GM23338 (cell line): ENCODE data around the gene CYP27A1. TPM values are rescaled to one million over a fixed set of nuclear protein-coding genes. Genes with fewer than 3 reads are reported as not detected.

Experiments used
- ATAC-seq: fragments of 200-7000 bp; cut with Tn5 transposase; 3 replicates; pipeline ENCODE4 v1.9.1; 2020
- DNase-seq: peaks from one replicate; pipeline ENCODE4 v3.0.0-alpha.2; 2015; ENCODE audit warnings: low spot score
- H2AFZ ChIP-seq: fragments of 200-600 bp; sonication (generic); 2 replicates; pipeline ENCODE4 v1.8.0; 2016; ENCODE audit warnings: antibody characterized with exemption, mild to moderate bottlenecking, moderate library complexity
- H3F3A ChIP-seq: fragments of 200-600 bp; sonication (generic); replicated peaks from 2 replicates; pipeline ENCODE4 v1.8.0; 2017; ENCODE audit warnings: antibody characterized with exemption, mixed run types, low read depth
- H3K27ac ChIP-seq: fragments of 200-600 bp; sonication (generic); 2 replicates; pipeline ENCODE4 v1.6.1; 2016; ENCODE audit warnings: low read depth
- H3K27me3 ChIP-seq: fragments of 200-600 bp; sonication (generic); 2 replicates; pipeline ENCODE4 v1.8.0; 2016; ENCODE audit warnings: mild to moderate bottlenecking, mixed run types, moderate library complexity; ENCODE audit not compliant: insufficient read depth
- H3K36me3 ChIP-seq: fragments of 200-600 bp; sonication (generic); 2 replicates; pipeline ENCODE4 v1.8.0; 2016; ENCODE audit warnings: mild to moderate bottlenecking; ENCODE audit not compliant: insufficient read depth
- H3K4me1 ChIP-seq: fragments of 200-600 bp; sonication (generic); 2 replicates; pipeline ENCODE4 v1.8.0; 2016; ENCODE audit warnings: mild to moderate bottlenecking, moderate library complexity; ENCODE audit not compliant: insufficient read depth
- H3K4me2 ChIP-seq: fragments of 200-600 bp; sonication (generic); 2 replicates; pipeline ENCODE4 v1.7.1; 2017; ENCODE audit warnings: mixed run types
- H3K4me3 ChIP-seq: fragments of 200-600 bp; sonication (generic); 2 replicates; pipeline ENCODE4 v1.6.1; 2016; ENCODE audit warnings: mixed run types
- H3K79me2 ChIP-seq: fragments of 200-600 bp; sonication (generic); replicated peaks from 2 replicates; pipeline ENCODE4 v1.8.0; 2017; ENCODE audit warnings: mild to moderate bottlenecking; ENCODE audit not compliant: insufficient read depth
- H3K9me2 ChIP-seq: fragments of 200-600 bp; sonication (generic); 2 replicates; pipeline ENCODE4 v1.8.0; 2017; ENCODE audit not compliant: insufficient read depth
- H4K20me1 ChIP-seq: fragments of 200-600 bp; sonication (generic); replicated peaks from 2 replicates; pipeline ENCODE4 v1.8.0; 2017; ENCODE audit warnings: mild to moderate bottlenecking; ENCODE audit not compliant: insufficient read depth
- H3K27ac Mint-ChIP-seq: 2 replicates; pipeline ENCODE4 v1.8.0; 2020; ENCODE audit warnings: inconsistent platforms, mild to moderate bottlenecking, moderate library complexity, mixed read lengths
- H3K27me3 Mint-ChIP-seq: 3 replicates; pipeline ENCODE4 v1.8.0; 2022; ENCODE audit warnings: low read depth, mild to moderate bottlenecking, moderate library complexity, mixed read lengths, inconsistent platforms; ENCODE audit not compliant: insufficient read depth, poor library complexity
- H3K36me3 Mint-ChIP-seq: 3 replicates; pipeline ENCODE4 v1.8.0; 2021; ENCODE audit warnings: low read depth, mild to moderate bottlenecking, inconsistent platforms, moderate library complexity, mixed read lengths
- H3K4me1 Mint-ChIP-seq: 3 replicates; pipeline ENCODE4 v1.8.0; 2020; ENCODE audit warnings: mild to moderate bottlenecking, inconsistent platforms, mixed read lengths
- H3K4me3 Mint-ChIP-seq: 3 replicates; pipeline ENCODE4 v1.8.0; 2021; ENCODE audit warnings: moderate library complexity, mild to moderate bottlenecking, inconsistent platforms, mixed read lengths
- H3K9me3 Mint-ChIP-seq: 3 replicates; pipeline ENCODE4 v1.8.0; 2020; ENCODE audit warnings: moderate library complexity, mild to moderate bottlenecking, inconsistent platforms, mixed read lengths
- EZH2 ChIP-seq: fragments of 200-600 bp; sonication (generic); IDR thresholded peaks from one replicate; pipeline ENCODE4 v1.8.0; 2017; ENCODE audit warnings: antibody characterized with exemption, mild to moderate bottlenecking, low read depth; ENCODE audit not compliant: unreplicated experiment
- JUNB ChIP-seq: IDR thresholded peaks from one replicate; pipeline ENCODE4 v1.6.1; 2016; ENCODE audit warnings: antibody characterized with exemption; ENCODE audit not compliant: unreplicated experiment
- NANOG ChIP-seq: IDR thresholded peaks from 2 replicates; pipeline ENCODE4 v1.6.1; 2016; ENCODE audit warnings: antibody characterized with exemption, borderline replicate concordance
- POLR2AphosphoS5 ChIP-seq: IDR thresholded peaks from 2 replicates; pipeline ENCODE4 v1.6.1; 2016; ENCODE audit warnings: antibody characterized with exemption, low read depth
- polyA plus RNA-seq: library from polyadenylated mRNA; unstranded; fragments of >200 nt; fragmentation: Nextera tagmentation; extraction: Ambion mirVana; gene quantifications from 2 replicates; pipeline ENCODE4 v1.2.1, GENCODE V29; 2016
- total RNA-seq: library from RNA; depleted of rRNA; stranded (reverse); fragments of >200 nt; shearing (Covaris generic); gene quantifications from 2 replicates; pipeline ENCODE4 v1.2.3, GENCODE V29; 2014
- TF ChIP-seq, protein P1 (sequence below): fragments of 250-450 bp; sonication (Bioruptor Pico); IDR thresholded peaks from 2 replicates; pipeline ENCODE4 v1.5.0; 2020; ENCODE audit warnings: mild to moderate bottlenecking, moderate library complexity
- TF ChIP-seq, protein P2 (sequence below): IDR thresholded peaks from one replicate; pipeline ENCODE4 v1.6.1; 2018; ENCODE audit warnings: antibody characterized with exemption; ENCODE audit not compliant: unreplicated experiment

Gene CYP27A1
- total and polyA plus RNA-seq, 2 experiments from 2014 or later, result 2.2 to 6.9 TPM

DNA sequence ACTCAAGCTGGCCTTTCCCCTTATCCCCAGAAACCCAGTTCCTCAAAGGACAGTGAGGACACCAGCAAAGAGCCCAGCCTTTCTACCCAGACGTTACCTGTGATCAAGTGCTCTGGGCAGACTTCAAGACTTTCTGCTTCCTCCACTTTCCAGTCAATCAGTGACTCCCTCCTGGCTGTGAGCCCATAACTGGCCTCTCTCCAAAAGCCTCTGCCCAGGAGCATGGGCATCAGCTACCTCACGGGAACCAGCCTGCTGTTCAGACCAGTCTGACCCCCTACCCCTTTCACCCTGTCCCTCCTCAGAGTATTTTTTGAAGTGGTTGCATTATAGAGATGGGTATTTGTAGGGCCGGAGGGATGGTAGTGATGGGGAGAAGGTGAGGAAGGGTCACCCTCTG lies 27.7 kb upstream of the CYP27A1 start (continued):
- TF ChIP-seq, protein P1, sequence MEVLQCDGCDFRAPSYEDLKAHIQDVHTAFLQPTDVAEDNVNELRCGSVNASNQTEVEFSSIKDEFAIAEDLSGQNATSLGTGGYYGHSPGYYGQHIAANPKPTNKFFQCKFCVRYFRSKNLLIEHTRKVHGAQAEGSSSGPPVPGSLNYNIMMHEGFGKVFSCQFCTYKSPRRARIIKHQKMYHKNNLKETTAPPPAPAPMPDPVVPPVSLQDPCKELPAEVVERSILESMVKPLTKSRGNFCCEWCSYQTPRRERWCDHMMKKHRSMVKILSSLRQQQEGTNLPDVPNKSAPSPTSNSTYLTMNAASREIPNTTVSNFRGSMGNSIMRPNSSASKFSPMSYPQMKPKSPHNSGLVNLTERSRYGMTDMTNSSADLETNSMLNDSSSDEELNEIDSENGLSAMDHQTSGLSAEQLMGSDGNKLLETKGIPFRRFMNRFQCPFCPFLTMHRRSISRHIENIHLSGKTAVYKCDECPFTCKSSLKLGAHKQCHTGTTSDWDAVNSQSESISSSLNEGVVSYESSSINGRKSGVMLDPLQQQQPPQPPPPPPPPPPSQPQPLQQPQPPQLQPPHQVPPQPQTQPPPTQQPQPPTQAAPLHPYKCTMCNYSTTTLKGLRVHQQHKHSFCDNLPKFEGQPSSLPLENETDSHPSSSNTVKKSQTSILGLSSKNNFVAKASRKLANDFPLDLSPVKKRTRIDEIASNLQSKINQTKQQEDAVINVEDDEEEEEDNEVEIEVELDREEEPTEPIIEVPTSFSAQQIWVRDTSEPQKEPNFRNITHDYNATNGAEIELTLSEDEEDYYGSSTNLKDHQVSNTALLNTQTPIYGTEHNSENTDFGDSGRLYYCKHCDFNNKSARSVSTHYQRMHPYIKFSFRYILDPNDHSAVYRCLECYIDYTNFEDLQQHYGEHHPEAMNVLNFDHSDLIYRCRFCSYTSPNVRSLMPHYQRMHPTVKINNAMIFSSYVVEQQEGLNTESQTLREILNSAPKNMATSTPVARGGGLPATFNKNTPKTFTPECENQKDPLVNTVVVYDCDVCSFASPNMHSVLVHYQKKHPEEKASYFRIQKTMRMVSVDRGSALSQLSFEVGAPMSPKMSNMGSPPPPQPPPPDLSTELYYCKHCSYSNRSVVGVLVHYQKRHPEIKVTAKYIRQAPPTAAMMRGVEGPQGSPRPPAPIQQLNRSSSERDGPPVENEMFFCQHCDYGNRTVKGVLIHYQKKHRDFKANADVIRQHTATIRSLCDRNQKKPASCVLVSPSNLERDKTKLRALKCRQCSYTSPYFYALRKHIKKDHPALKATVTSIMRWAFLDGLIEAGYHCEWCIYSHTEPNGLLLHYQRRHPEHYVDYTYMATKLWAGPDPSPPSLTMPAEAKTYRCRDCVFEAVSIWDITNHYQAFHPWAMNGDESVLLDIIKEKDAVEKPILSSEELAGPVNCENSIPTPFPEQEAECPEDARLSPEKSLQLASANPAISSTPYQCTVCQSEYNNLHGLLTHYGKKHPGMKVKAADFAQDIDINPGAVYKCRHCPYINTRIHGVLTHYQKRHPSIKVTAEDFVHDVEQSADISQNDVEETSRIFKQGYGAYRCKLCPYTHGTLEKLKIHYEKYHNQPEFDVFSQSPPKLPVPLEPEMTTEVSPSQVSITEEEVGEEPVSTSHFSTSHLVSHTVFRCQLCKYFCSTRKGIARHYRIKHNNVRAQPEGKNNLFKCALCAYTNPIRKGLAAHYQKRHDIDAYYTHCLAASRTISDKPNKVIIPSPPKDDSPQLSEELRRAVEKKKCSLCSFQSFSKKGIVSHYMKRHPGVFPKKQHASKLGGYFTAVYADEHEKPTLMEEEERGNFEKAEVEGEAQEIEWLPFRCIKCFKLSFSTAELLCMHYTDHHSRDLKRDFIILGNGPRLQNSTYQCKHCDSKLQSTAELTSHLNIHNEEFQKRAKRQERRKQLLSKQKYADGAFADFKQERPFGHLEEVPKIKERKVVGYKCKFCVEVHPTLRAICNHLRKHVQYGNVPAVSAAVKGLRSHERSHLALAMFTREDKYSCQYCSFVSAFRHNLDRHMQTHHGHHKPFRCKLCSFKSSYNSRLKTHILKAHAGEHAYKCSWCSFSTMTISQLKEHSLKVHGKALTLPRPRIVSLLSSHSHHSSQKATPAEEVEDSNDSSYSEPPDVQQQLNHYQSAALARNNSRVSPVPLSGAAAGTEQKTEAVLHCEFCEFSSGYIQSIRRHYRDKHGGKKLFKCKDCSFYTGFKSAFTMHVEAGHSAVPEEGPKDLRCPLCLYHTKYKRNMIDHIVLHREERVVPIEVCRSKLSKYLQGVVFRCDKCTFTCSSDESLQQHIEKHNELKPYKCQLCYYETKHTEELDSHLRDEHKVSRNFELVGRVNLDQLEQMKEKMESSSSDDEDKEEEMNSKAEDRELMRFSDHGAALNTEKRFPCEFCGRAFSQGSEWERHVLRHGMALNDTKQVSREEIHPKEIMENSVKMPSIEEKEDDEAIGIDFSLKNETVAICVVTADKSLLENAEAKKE (CRISPR knock-in tag), result no peak
- TF ChIP-seq NANOG, result no peak

DNA sequence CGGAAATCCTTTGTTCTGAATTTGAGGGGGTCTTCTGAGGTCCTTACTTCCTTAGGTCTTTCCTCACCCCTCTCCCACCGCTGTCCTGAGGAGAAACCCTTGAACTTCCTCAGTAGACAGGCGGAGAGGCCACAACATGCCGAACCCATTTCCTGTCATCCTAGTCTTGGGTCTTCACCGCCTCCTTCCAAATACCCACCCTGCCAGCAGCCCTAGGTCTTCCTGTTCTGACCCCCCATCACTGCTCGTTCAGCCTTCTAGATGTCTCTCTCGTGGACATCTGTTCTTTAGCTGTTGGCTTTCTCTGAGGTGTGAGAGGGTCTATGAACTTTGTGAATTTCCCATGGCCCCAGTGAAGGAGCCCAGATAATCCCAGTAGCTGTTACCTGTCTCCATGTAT lies 27.2 kb upstream of the CYP27A1 start:
- no peak for ATAC-seq
- no peak overlapping the region for H3K4me3 ChIP-seq
- peaks cover 32% of the 10 kb centered on the region for H3K36me3 ChIP-seq
- H3K4me1 ChIP-seq, result no peaks in the 10 kb centered on the region
- Mint-ChIP-seq H3K36me3 (peaks cover 47% of the 10 kb centered on the region), H3K27me3 (peaks cover 2% of the 10 kb centered on the region), H3K4me3 (no peak overlapping the region), H3K9me3 (no peaks in the 10 kb centered on the region), H3K4me1 (0 out of 3 replicates have a peak, but pooled peaks cover 2% of the 10 kb centered on the region), H3K27ac (no peak overlapping the region)
- H3K79me2 ChIP-seq, result no peaks in the 10 kb centered on the region
- H3K27me3 ChIP-seq, result no peaks in the 10 kb centered on the region
- H3K27ac ChIP-seq, result no peak overlapping the region
- no peak overlapping the region for H3K4me2 ChIP-seq
- no peak overlapping the region for H2AFZ ChIP-seq
- H3F3A ChIP-seq, result no peaks in the 10 kb centered on the region
- DNase-seq, result no peak
- no peaks in the 10 kb centered on the region for H3K9me2 ChIP-seq
- H4K20me1 ChIP-seq, result peaks cover 6% of the 10 kb centered on the region; the same call in 1 of the 2 replicates
- TF ChIP-seq POLR2AphosphoS5 (no peak), EZH2 (no peak), JUNB (no peak), NANOG (no peak)
- TF ChIP-seq, protein P1 (CRISPR knock-in tag), result no peak
- TF ChIP-seq, protein P2, sequence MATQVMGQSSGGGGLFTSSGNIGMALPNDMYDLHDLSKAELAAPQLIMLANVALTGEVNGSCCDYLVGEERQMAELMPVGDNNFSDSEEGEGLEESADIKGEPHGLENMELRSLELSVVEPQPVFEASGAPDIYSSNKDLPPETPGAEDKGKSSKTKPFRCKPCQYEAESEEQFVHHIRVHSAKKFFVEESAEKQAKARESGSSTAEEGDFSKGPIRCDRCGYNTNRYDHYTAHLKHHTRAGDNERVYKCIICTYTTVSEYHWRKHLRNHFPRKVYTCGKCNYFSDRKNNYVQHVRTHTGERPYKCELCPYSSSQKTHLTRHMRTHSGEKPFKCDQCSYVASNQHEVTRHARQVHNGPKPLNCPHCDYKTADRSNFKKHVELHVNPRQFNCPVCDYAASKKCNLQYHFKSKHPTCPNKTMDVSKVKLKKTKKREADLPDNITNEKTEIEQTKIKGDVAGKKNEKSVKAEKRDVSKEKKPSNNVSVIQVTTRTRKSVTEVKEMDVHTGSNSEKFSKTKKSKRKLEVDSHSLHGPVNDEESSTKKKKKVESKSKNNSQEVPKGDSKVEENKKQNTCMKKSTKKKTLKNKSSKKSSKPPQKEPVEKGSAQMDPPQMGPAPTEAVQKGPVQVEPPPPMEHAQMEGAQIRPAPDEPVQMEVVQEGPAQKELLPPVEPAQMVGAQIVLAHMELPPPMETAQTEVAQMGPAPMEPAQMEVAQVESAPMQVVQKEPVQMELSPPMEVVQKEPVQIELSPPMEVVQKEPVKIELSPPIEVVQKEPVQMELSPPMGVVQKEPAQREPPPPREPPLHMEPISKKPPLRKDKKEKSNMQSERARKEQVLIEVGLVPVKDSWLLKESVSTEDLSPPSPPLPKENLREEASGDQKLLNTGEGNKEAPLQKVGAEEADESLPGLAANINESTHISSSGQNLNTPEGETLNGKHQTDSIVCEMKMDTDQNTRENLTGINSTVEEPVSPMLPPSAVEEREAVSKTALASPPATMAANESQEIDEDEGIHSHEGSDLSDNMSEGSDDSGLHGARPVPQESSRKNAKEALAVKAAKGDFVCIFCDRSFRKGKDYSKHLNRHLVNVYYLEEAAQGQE, result no peak
